Stomach (tissue), 4 donors: ENCODE results near the gene LRPPRC.

Experiments used
- CTCF ChIP-seq, 7 experiments: fragments of 450-650 bp in 4 of 7; fragments of 200-600 bp in 3 of 7; sonication (generic) in 3 of 7; IDR thresholded peaks; one replicate each; pipeline ENCODE4 v1.5.1; 2016 to 2019; ENCODE audit warnings: antibody characterized with exemption in 7 of 7, control low read depth in 2 of 7, mild to moderate bottlenecking in 1 of 7
- POLR2AphosphoS5 ChIP-seq, 3 donors: sonication (generic); formaldehyde crosslinking; IDR thresholded peaks; one replicate each; pipeline ENCODE4 v1.6.1; 2016; ENCODE audit warnings: antibody characterized with exemption in 3 of 3

- TF ChIP-seq CTCF (IDR thresholded peaks at IDR 0.05) (no peak), POLR2AphosphoS5 (IDR thresholded peaks at IDR 0.05) (no peak)
Observed at GRCh38 chr2:43838560-43839267, 157.1 kb downstream of the LRPPRC start, which contains the start of the genes ABCG5 and ABCG8.
